ENCODE data around the gene TRIM44.

DNA sequence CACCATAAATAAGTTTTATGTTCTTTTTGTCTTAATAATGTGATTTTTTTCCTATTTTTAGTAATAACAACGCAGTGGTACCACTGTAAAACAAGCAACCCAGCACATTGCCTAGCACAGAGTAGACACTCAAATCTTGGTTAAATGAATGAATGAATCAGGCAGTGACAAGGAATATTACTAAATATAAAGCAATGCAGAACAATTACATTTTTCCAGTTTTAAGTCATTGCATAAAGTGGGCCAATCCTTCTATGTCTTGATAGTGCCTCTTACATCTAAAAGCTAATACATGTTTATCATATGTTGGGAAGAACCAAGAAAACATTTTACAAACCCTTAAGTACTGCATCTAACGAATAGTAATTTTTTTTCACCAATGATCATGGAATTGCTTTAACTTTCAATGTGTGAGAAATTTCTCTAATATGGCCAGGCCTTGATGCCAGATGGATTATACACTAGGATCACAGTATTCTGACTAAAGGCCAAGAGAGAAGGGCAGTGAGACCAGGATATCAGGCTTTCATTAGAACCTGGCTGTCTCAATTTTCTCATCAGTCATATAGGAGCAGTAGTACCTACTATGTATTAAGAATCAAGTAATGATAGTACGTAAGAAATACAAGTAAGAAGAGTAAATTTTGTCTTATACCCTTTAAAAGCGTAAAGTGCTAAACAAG lies 88.5 kb downstream of the TRIM44 start:
- TF ChIP-seq, protein P1, sequence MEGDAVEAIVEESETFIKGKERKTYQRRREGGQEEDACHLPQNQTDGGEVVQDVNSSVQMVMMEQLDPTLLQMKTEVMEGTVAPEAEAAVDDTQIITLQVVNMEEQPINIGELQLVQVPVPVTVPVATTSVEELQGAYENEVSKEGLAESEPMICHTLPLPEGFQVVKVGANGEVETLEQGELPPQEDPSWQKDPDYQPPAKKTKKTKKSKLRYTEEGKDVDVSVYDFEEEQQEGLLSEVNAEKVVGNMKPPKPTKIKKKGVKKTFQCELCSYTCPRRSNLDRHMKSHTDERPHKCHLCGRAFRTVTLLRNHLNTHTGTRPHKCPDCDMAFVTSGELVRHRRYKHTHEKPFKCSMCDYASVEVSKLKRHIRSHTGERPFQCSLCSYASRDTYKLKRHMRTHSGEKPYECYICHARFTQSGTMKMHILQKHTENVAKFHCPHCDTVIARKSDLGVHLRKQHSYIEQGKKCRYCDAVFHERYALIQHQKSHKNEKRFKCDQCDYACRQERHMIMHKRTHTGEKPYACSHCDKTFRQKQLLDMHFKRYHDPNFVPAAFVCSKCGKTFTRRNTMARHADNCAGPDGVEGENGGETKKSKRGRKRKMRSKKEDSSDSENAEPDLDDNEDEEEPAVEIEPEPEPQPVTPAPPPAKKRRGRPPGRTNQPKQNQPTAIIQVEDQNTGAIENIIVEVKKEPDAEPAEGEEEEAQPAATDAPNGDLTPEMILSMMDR (IDR thresholded peaks at IDR 0.05): no peak
- no peak for TF ChIP-seq POLR2A (IDR thresholded peaks at IDR 0.05)
